HCT116 (cell line): ENCODE data around the gene BORCS5. TPM values are rescaled to one million over a fixed set of nuclear protein-coding genes. Genes with fewer than 3 reads are reported as not detected.

ENCODE experiments used
- ATAC-seq: fragments of 200-7000 bp; cut with Tn5 transposase; 2 replicates; pipeline ENCODE4 v1.9.1; 2020; ENCODE audit warnings: mild to moderate bottlenecking, moderate library complexity
- BruUV-seq: library from RNA; stranded (reverse); fragments of 400-500 nt; replicated peaks from 2 replicates; lab custom pipeline; 2021; lab: Mats Ljungman, UMichigan
- CTCF ChIA-PET: fragments of 300-600 bp; sonication (Branson Sonifier 250); formaldehyde crosslinking; loops from one replicate; lab custom pipeline; 2021; ENCODE audit warnings: antibody characterized with exemption; lab: Charles Lee
- POLR2A ChIA-PET: fragments of 300-600, 350-600 bp; sonication (Branson Sonifier 250); formaldehyde crosslinking; loops from one replicate; lab custom pipeline; 2021; ENCODE audit warnings: antibody characterized with exemption; lab: Charles Lee
- RAD21 ChIA-PET, 2 experiments: fragments of 300-600 bp; sonication (Branson Sonifier 250); formaldehyde crosslinking; loops; one replicate each; lab custom pipeline; 2023; ENCODE audit warnings: low total read pairs in 2 of 2; ENCODE audit not compliant: uncharacterized antibody in 2 of 2, unreplicated experiment in 2 of 2, low non-redundant PET in 1 of 2; lab: Charles Lee
- DNase-seq: peaks from one replicate; pipeline ENCODE4 v3.0.0-alpha.2; 2010; ENCODE audit warnings: low read depth, low spot score
- H2AFZ ChIP-seq: fragments of 200-600 bp; shearing (Covaris generic), sonication (generic); 2 replicates; pipeline ENCODE4 v1.6.1; 2017; ENCODE audit warnings: low read depth, mixed run types, mixed read lengths, antibody characterized with exemption, low read length; ENCODE audit not compliant: poor library complexity, severe bottlenecking
- H3K27ac ChIP-seq: 2 replicates; pipeline ENCODE4 v1.5.1; 2012; ENCODE audit warnings: low read depth, low read length
- H3K27me3 ChIP-seq: fragments of 200-600 bp; sonication (generic); 2 replicates; pipeline ENCODE4 v1.6.1; 2016; ENCODE audit warnings: mixed run types, low read length, mixed read lengths; ENCODE audit not compliant: insufficient read depth
- H3K36me3 ChIP-seq, 2 experiments: fragments of 200-500 bp in 1 of 2; fragments of 200-600 bp in 1 of 2; sonication (Bioruptor generic) in 1 of 2; sonication (generic) in 1 of 2; 2 replicates each; pipeline versions ENCODE4 v1.5.1 to v1.6.1; 2014 to 2016; ENCODE audit warnings: low read length in 2 of 2, inconsistent platforms in 1 of 2, mixed read lengths in 1 of 2, mixed run types in 1 of 2; ENCODE audit not compliant: insufficient read depth in 2 of 2, control insufficient read depth in 1 of 2
- H3K4me1 ChIP-seq, 2 experiments: fragments of 200-600 bp in 1 of 2; sonication (generic) in 1 of 2; 2 replicates each; pipeline versions ENCODE4 v1.5.1 to v1.6.1; 2012 to 2017; ENCODE audit warnings: low read length in 2 of 2, inconsistent platforms in 1 of 2, mild to moderate bottlenecking in 1 of 2, mixed read lengths in 1 of 2, mixed run types in 1 of 2, moderate library complexity in 1 of 2; ENCODE audit not compliant: insufficient read depth in 2 of 2, control insufficient read depth in 1 of 2
- H3K4me2 ChIP-seq: fragments of 200-600 bp; sonication (generic); 2 replicates; pipeline ENCODE4 v1.6.1; 2017; ENCODE audit warnings: mixed run types, low read length, mixed read lengths
- H3K4me3 ChIP-seq, 2 experiments: fragments of 200-600 bp in 1 of 2; sonication (generic) in 1 of 2; replicated peaks in 1 of 2; 2 replicates each; pipeline ENCODE4 v1.5.1; 2011 to 2016; ENCODE audit warnings: low read length in 2 of 2, control low read depth in 1 of 2, low read depth in 1 of 2, mild to moderate bottlenecking in 1 of 2, mixed read lengths in 1 of 2, mixed run types in 1 of 2
- H3K79me2 ChIP-seq: fragments of 200-600 bp; sonication (generic); 2 replicates; pipeline ENCODE4 v1.6.1; 2017; ENCODE audit warnings: mild to moderate bottlenecking, mixed run types, low read length, moderate library complexity, mixed read lengths; ENCODE audit not compliant: insufficient read depth
- H3K9ac ChIP-seq: fragments of 200-600 bp; sonication (generic); 2 replicates; pipeline ENCODE4 v1.6.1; 2016; ENCODE audit warnings: low read length, mixed read lengths
- H3K9me2 ChIP-seq: fragments of 200-600 bp; sonication (generic), shearing (Covaris generic); 2 replicates; pipeline ENCODE4 v1.6.1; 2017; ENCODE audit warnings: mixed run types, mild to moderate bottlenecking, moderate library complexity; ENCODE audit not compliant: insufficient read depth
- H3K9me3 ChIP-seq, 2 experiments: fragments of 200-500 bp in 1 of 2; fragments of 200-600 bp in 1 of 2; sonication (Bioruptor generic) in 1 of 2; sonication (generic) in 1 of 2; 2 replicates each; pipeline ENCODE4 v1.6.1; 2014 to 2017; ENCODE audit warnings: low read length in 2 of 2, mixed read lengths in 2 of 2, inconsistent platforms in 1 of 2, low read depth in 1 of 2, mild to moderate bottlenecking in 1 of 2, mixed run types in 1 of 2, moderate library complexity in 1 of 2; ENCODE audit not compliant: control insufficient read depth in 1 of 2, insufficient read depth in 1 of 2
- H4K20me1 ChIP-seq: fragments of 200-600 bp; sonication (generic), shearing (Covaris generic); 2 replicates; pipeline ENCODE4 v1.6.1; 2017; ENCODE audit warnings: mixed run types, mild to moderate bottlenecking, moderate library complexity; ENCODE audit not compliant: insufficient read depth
- POLR2AphosphoS5 ChIP-seq: IDR thresholded peaks from 2 replicates; pipeline ENCODE4 v1.6.1; 2011; ENCODE audit warnings: mild to moderate bottlenecking, low read depth, low read length, moderate library complexity
- RAD21 ChIP-seq: IDR thresholded peaks from 2 replicates; pipeline ENCODE4 v1.6.1; 2012; ENCODE audit warnings: low read depth, mild to moderate bottlenecking
- intact Hi-C: fragments of 100-400 bp; cut with micrococcal nuclease; formaldehyde crosslinking; loops from 2 replicates; pipeline ENCODE4 v1.10.0; 2022
- total RNA-seq: library from RNA; stranded (reverse); gene quantifications from one replicate; pipeline ENCODE4 v1.2.1, GENCODE V29; 2021; ENCODE audit not compliant: unreplicated experiment
- TF ChIP-seq, protein P1 (sequence below): IDR thresholded peaks from 2 replicates; pipeline ENCODE4 v1.6.1; 2011; ENCODE audit warnings: mild to moderate bottlenecking, low read length, moderate library complexity; ENCODE audit not compliant: insufficient replicate concordance; ENCODE audit errors: extremely low read depth
- TF ChIP-seq, protein P2 (sequence below), 3 experiments: fragments of 200-600 bp in 1 of 3; sonication (generic) in 1 of 3; IDR thresholded peaks in 2 of 3; conservative IDR thresholded peaks in 1 of 3; 2 replicates each; pipeline ENCODE4 v1.5.1; 2012 to 2017; ENCODE audit warnings: low read depth in 2 of 3, low read length in 2 of 3, antibody characterized with exemption in 1 of 3, borderline replicate concordance in 1 of 3, control low read depth in 1 of 3, mild to moderate bottlenecking in 1 of 3, mixed read lengths in 1 of 3, mixed run types in 1 of 3, moderate library complexity in 1 of 3; ENCODE audit not compliant: insufficient read depth in 1 of 3

BORCS5 gene
- total RNA-seq, 1 experiment from 2014 or later = 8.7 TPM

DNA sequence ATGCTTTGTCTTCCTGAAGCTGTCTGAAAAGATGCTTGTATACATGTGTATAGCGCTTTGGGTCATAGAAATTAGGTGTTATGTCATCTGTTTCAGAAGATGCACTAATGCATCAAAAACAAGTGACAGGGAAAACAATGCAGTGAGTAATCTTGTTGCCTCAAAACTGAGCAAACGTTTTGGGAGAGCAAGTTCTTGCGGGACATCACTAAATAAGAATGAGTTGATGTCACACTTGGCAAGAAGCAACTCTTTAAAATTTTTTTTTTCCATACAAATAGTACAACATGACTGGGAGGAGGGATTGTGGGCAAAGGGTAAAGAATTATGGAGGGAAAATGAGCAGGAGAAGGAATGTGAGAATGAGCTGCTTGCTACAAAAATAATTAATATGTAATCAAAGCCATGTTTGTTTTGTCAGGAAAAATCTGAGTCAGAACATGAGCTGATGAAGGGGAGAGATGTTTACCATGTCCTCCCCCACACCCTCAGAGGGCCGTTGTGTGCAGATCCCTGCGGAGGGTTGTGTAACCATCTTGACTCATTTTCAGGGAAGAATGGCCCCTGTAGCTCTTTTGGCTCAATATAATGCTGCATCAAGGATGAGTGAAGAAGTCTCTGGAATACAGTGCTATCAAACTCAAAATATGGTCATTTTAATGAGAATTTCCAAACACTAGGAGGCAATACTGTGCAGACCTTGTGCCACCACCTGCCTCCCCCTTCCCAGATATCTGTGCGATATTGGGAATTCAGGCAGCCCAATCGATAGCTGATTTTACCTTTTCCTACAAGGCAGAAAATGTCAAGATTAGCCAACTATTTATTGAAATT lies 41.4 kb downstream of the BORCS5 start:
- TF ChIP-seq, protein P1, sequence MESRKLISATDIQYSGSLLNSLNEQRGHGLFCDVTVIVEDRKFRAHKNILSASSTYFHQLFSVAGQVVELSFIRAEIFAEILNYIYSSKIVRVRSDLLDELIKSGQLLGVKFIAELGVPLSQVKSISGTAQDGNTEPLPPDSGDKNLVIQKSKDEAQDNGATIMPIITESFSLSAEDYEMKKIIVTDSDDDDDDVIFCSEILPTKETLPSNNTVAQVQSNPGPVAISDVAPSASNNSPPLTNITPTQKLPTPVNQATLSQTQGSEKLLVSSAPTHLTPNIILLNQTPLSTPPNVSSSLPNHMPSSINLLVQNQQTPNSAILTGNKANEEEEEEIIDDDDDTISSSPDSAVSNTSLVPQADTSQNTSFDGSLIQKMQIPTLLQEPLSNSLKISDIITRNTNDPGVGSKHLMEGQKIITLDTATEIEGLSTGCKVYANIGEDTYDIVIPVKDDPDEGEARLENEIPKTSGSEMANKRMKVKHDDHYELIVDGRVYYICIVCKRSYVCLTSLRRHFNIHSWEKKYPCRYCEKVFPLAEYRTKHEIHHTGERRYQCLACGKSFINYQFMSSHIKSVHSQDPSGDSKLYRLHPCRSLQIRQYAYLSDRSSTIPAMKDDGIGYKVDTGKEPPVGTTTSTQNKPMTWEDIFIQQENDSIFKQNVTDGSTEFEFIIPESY = no peak
- TF ChIP-seq POLR2AphosphoS5 (no peak), RAD21 (peak; percentile 33)
- TF ChIP-seq, protein P2, sequence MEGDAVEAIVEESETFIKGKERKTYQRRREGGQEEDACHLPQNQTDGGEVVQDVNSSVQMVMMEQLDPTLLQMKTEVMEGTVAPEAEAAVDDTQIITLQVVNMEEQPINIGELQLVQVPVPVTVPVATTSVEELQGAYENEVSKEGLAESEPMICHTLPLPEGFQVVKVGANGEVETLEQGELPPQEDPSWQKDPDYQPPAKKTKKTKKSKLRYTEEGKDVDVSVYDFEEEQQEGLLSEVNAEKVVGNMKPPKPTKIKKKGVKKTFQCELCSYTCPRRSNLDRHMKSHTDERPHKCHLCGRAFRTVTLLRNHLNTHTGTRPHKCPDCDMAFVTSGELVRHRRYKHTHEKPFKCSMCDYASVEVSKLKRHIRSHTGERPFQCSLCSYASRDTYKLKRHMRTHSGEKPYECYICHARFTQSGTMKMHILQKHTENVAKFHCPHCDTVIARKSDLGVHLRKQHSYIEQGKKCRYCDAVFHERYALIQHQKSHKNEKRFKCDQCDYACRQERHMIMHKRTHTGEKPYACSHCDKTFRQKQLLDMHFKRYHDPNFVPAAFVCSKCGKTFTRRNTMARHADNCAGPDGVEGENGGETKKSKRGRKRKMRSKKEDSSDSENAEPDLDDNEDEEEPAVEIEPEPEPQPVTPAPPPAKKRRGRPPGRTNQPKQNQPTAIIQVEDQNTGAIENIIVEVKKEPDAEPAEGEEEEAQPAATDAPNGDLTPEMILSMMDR (IDR thresholded peaks at IDR 0.05 in 2 of 3, conservative IDR thresholded peaks at IDR 0.05 in 1 of 3; ENCODE audit: borderline replicate concordance in 1 of 3, insufficient read depth in 1 of 3, low read depth in 2 of 3, low read length in 2 of 3) = peak in 2 of 3 experiments; percentile 15 to 22; a peak in 3 of 6 replicates
- TF ChIP-seq, all 23 proteins: peak for 2
- no peak overlapping the region for H3K4me3 ChIP-seq
- no peaks in the 10 kb centered on the region for H3K9me2 ChIP-seq
- POLR2A ChIA-PET = no interaction called here
- intact Hi-C loops = no loop called here
- no peak overlapping the region for H3K27ac ChIP-seq
- H3K36me3 ChIP-seq = no peaks in the 10 kb centered on the region
- no TSS peak for BruUV-seq
- H3K4me1 ChIP-seq = no peaks in the 10 kb centered on the region
- no peak overlapping the region for H2AFZ ChIP-seq
- CTCF ChIA-PET = no interaction called here
- DNase-seq = no peak
- no peak overlapping the region for H3K9ac ChIP-seq
- RAD21 ChIA-PET = no interaction called here
- ATAC-seq = peak; percentile 53
- H3K27me3 ChIP-seq = no peaks in the 10 kb centered on the region
- H3K79me2 ChIP-seq = no peaks in the 10 kb centered on the region
- no peaks in the 10 kb centered on the region for H3K9me3 ChIP-seq
- H3K4me2 ChIP-seq = no peak overlapping the region
- no peaks in the 10 kb centered on the region for H4K20me1 ChIP-seq
